ENCODE measurements around the gene A3GALT2.

DNA sequence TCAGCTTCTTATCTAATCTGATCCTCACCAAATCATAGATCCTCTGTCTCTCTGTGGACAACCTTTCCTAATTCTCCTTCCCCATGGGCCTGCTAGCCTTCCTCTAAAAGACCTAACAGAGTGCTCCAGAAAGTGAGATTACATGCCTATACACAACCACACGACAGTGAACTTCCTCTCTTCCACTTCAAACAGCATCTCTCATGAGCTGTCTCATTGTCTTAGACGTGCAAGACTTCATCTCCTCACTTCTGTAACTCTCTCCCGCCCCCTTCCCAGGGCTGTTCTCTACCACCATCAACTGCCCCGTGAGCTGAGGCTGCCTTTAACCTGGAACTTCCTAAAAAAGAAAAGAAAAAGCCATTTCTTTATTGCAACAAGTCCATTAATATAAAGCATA, 14.1 kb upstream of the A3GALT2 start:
- TF ChIP-seq TAF1 (IDR thresholded peaks at IDR 0.05; ENCODE audit: borderline replicate concordance, low read depth, low read length), result no peak
- TF ChIP-seq POLR2A (IDR thresholded peaks at IDR 0.05; ENCODE audit: low read depth, low read length), result no peak

Data from GM12892 (cell line).